Spleen (tissue), 7 donors: Measurements from ENCODE around the gene TNFRSF25.

ENCODE experiments used
- POLR2A ChIP-seq, 3 donors: fragments of 450-650 bp; IDR thresholded peaks; one replicate each; pipeline ENCODE4 v1.5.1; 2017; ENCODE audit warnings: antibody characterized with exemption in 3 of 3, mild to moderate bottlenecking in 1 of 3
- POLR2AphosphoS5 ChIP-seq, 3 donors: sonication (generic); formaldehyde crosslinking; IDR thresholded peaks; one replicate each; pipeline ENCODE4 v1.5.1; 2017; ENCODE audit warnings: antibody characterized with exemption in 3 of 3
- TF ChIP-seq, protein P1 (sequence below), 11 experiments: fragments of 200-600 bp in 7 of 11; fragments of 450-650 bp in 4 of 11; sonication (generic) in 4 of 11; IDR thresholded peaks in 8 of 11; conservative IDR thresholded peaks in 3 of 11; 1 replicate in 7 of 11; 2 replicates in 4 of 11; pipeline versions ENCODE4 v1.4.0 to v1.8.0; 2016 to 2021; ENCODE audit warnings: antibody characterized with exemption in 11 of 11, inconsistent platforms in 4 of 11, mild to moderate bottlenecking in 1 of 11
- donor health status: DM: no; HTN: no; CAD: no; lungs with moderate emphysema.
- donor health status: DM: no; HTN: no; CAD: no.
- donor health status: DM: no; HTN: no; CAD: no.

DNA sequence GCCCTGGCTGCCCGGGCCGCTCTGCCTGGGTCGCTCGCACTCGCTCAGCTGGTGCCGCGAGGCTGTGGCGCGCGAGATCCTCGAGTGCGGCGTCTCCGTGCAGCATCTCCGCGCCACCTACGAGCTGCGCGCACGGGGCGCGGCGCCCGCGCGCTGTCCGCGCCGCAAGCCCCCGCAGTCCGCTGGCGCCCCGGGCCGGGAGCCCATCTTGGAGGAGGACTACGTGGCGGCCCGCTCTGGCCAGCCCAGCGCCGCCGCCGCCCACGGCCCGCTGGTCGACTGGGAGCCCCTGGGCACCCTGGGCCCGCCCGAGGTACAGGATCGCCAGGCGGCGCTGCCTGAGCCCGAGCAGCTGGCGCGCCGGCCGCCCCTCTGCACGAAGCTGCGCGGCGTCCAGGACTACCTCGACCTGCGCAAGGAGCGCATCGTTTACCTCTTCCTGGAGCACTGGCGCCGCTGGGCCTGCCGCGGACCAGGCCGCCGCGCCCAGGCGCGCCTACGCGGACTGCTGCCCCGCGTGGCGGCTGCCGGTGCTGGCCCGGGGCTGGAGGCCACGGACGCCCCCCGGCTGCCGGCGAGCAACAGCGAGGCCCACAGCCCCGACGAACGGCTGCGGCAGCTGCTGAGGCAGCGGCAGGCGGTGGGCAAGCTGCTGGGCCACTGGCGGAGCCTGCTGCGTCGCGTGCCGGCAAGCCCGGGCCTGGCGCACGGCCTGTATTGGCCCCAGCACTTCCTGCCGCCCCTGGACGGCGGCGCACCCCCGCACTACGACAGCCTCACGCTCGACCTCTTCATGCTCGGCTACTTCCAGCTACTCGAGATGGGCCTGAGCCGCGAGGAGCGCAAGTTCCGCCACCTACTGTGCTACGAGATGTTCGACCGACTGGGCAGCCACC, 10.9 kb downstream of the TNFRSF25 start:
- TF ChIP-seq, protein P1, sequence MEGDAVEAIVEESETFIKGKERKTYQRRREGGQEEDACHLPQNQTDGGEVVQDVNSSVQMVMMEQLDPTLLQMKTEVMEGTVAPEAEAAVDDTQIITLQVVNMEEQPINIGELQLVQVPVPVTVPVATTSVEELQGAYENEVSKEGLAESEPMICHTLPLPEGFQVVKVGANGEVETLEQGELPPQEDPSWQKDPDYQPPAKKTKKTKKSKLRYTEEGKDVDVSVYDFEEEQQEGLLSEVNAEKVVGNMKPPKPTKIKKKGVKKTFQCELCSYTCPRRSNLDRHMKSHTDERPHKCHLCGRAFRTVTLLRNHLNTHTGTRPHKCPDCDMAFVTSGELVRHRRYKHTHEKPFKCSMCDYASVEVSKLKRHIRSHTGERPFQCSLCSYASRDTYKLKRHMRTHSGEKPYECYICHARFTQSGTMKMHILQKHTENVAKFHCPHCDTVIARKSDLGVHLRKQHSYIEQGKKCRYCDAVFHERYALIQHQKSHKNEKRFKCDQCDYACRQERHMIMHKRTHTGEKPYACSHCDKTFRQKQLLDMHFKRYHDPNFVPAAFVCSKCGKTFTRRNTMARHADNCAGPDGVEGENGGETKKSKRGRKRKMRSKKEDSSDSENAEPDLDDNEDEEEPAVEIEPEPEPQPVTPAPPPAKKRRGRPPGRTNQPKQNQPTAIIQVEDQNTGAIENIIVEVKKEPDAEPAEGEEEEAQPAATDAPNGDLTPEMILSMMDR (IDR thresholded peaks at IDR 0.05 in 8 of 11, conservative IDR thresholded peaks at IDR 0.05 in 3 of 11), result peak in 1 of 11 experiments; percentile 1
- TF ChIP-seq POLR2A (IDR thresholded peaks at IDR 0.05) (no peak), POLR2AphosphoS5 (IDR thresholded peaks at IDR 0.05) (no peak)
